WTC11 (cell line): ENCODE results near the gene RHBDL1. TPM values are rescaled to one million over a fixed set of nuclear protein-coding genes. Genes with fewer than 3 reads are reported as not detected.

Source experiments
- ATAC-seq: fragments of 200-7000 bp; cut with Tn5 transposase; 2 replicates; pipeline ENCODE4 v1.10.0; 2021; ENCODE audit warnings: mild to moderate bottlenecking, moderate library complexity
- CTCF ChIA-PET: fragments of 300-600 bp; sonication (Branson Sonifier 250); formaldehyde crosslinking; loops from one replicate; lab custom pipeline; 2021; ENCODE audit warnings: antibody characterized with exemption; lab: Charles Lee
- POLR2A ChIA-PET: fragments of 350-600 bp; sonication (Branson Sonifier 250); formaldehyde crosslinking; loops from one replicate; lab custom pipeline; 2021; ENCODE audit warnings: antibody characterized with exemption; lab: Charles Lee
- DNase-seq: peaks from one replicate; pipeline ENCODE4 v3.0.0; 2021; ENCODE audit warnings: low spot score
- H3K27ac Mint-ChIP-seq: 2 replicates; pipeline ENCODE4 v1.8.0; 2021; ENCODE audit warnings: mixed read lengths
- H3K27me3 Mint-ChIP-seq: 2 replicates; pipeline ENCODE4 v1.8.0; 2021; ENCODE audit warnings: low read depth, mild to moderate bottlenecking, moderate library complexity, mixed read lengths
- H3K36me3 Mint-ChIP-seq: 2 replicates; pipeline ENCODE4 v1.8.0; 2021; ENCODE audit warnings: mixed read lengths
- H3K4me1 Mint-ChIP-seq: 2 replicates; pipeline ENCODE4 v1.8.0; 2022; ENCODE audit warnings: mixed read lengths
- H3K4me3 Mint-ChIP-seq: 2 replicates; pipeline ENCODE4 v1.8.0; 2021; ENCODE audit warnings: mild to moderate bottlenecking, moderate library complexity, mixed read lengths
- H3K9me3 Mint-ChIP-seq: 2 replicates; pipeline ENCODE4 v1.8.0; 2021; ENCODE audit warnings: mixed read lengths
- ATF1 ChIP-seq: sonication (generic); formaldehyde crosslinking; IDR thresholded peaks from 2 replicates; pipeline ENCODE4 v1.8.1; 2023; ENCODE audit warnings: mild to moderate bottlenecking, moderate library complexity, missing genetic modification reagents
- HMGA2 ChIP-seq: fragments of 250-450 bp; sonication (Bioruptor Pico); IDR thresholded peaks from 2 replicates; pipeline ENCODE4 v1.4.0; 2021; ENCODE audit warnings: mild to moderate bottlenecking, moderate library complexity
- JAZF1 ChIP-seq: fragments of 250-450 bp; sonication (Bioruptor Pico); IDR thresholded peaks from 2 replicates; pipeline ENCODE4 v1.9.0; 2021; ENCODE audit warnings: moderate library complexity, mild to moderate bottlenecking, inconsistent platforms
- NFE2L1 ChIP-seq: sonication (generic); formaldehyde crosslinking; IDR thresholded peaks from 2 replicates; pipeline ENCODE4 v1.8.1; 2023; ENCODE audit warnings: missing genetic modification reagents
- NFYB ChIP-seq: sonication (generic); formaldehyde crosslinking; conservative IDR thresholded peaks from 2 replicates; pipeline ENCODE4 v1.8.0; 2022; ENCODE audit warnings: low read depth, missing genetic modification reagents
- NR1H2 ChIP-seq: sonication (generic); formaldehyde crosslinking; IDR thresholded peaks from 2 replicates; pipeline ENCODE4 v1.9.0; 2021; ENCODE audit warnings: mild to moderate bottlenecking, moderate library complexity, missing genetic modification reagents
- PRRX2 ChIP-seq: fragments of 250-450 bp; sonication (Bioruptor Pico); IDR thresholded peaks from 2 replicates; pipeline ENCODE4 v1.8.0; 2021; ENCODE audit warnings: mild to moderate bottlenecking
- RELA ChIP-seq: sonication (generic); formaldehyde crosslinking; IDR thresholded peaks from 2 replicates; pipeline ENCODE4 v1.8.1; 2022; ENCODE audit warnings: missing genetic modification reagents, mild to moderate bottlenecking, borderline replicate concordance
- STAT6 ChIP-seq: sonication (generic); formaldehyde crosslinking; conservative IDR thresholded peaks from 2 replicates; pipeline ENCODE4 v1.8.1; 2023; ENCODE audit warnings: mild to moderate bottlenecking, low read depth, missing genetic modification reagents, moderate library complexity
- TEAD4 ChIP-seq: sonication (generic); formaldehyde crosslinking; IDR thresholded peaks from 2 replicates; pipeline ENCODE4 v1.8.0; 2022; ENCODE audit warnings: mild to moderate bottlenecking, missing genetic modification reagents
- TP53 ChIP-seq: sonication (generic); formaldehyde crosslinking; IDR thresholded peaks from 2 replicates; pipeline ENCODE4 v1.8.1; 2023; ENCODE audit warnings: mild to moderate bottlenecking, missing genetic modification reagents
- USF1 ChIP-seq: sonication (generic); formaldehyde crosslinking; IDR thresholded peaks from 2 replicates; pipeline ENCODE4 v1.8.0; 2022; ENCODE audit warnings: mild to moderate bottlenecking, missing genetic modification reagents
- USF2 ChIP-seq: sonication (generic); formaldehyde crosslinking; IDR thresholded peaks from 2 replicates; pipeline ENCODE4 v1.8.1; 2023; ENCODE audit warnings: mild to moderate bottlenecking, missing genetic modification reagents, moderate library complexity
- ZBTB43 ChIP-seq: sonication (generic); formaldehyde crosslinking; IDR thresholded peaks from 2 replicates; pipeline ENCODE4 v1.8.1; 2023; ENCODE audit warnings: mild to moderate bottlenecking, missing genetic modification reagents
- ZMAT4 ChIP-seq: fragments of 250-450 bp; sonication (Bioruptor Pico); IDR thresholded peaks from 2 replicates; pipeline ENCODE4 v1.9.0; 2021; ENCODE audit warnings: mild to moderate bottlenecking
- ZNF138 ChIP-seq: sonication (generic); formaldehyde crosslinking; conservative IDR thresholded peaks from 2 replicates; pipeline ENCODE4 v1.8.1; 2022; ENCODE audit warnings: mild to moderate bottlenecking, moderate library complexity, missing genetic modification reagents
- ZNF281 ChIP-seq: sonication (generic); formaldehyde crosslinking; IDR thresholded peaks from 2 replicates; pipeline ENCODE4 v1.8.0; 2023; ENCODE audit warnings: mild to moderate bottlenecking, missing genetic modification reagents
- total RNA-seq: library from RNA; stranded (reverse); gene quantifications from 3 replicates; pipeline ENCODE4 v1.2.3, GENCODE V29; 2021

The RHBDL1 gene
- total RNA-seq, 1 experiment from 2014 or later = 8.2 TPM

- Mint-ChIP-seq H3K27me3 (peaks cover 2% of the 10 kb centered on the region; the same call in 1 of the 2 replicates), H3K4me1 (peaks cover 2% of the 10 kb centered on the region), H3K27ac (no peak overlapping the region), H3K4me3 (no peak overlapping the region), H3K9me3 (no peaks in the 10 kb centered on the region), H3K36me3 (no peaks in the 10 kb centered on the region; the same call in 1 of the 2 replicates)
- ChIA-PET CTCF (interaction anchor here (1.8 to 6.9 kb wide), 2 partner anchors 11 to 15 kb away, joined by 8 to 90 read pairs; partner anchors contain the start of genes CIAO3 and METRN), POLR2A (interaction anchor here (0.6 to 1.1 kb wide), 2 partner anchors 9 to 14 kb away, joined by 3 to 5 read pairs; no protein-coding TSS in a partner anchor)
- ATAC-seq (no peak), DNase-seq (no peak)
- TF ChIP-seq ZMAT4 (CRISPR knock-in tag) = no peak
- TF ChIP-seq STAT6 = no peak
- no peak for TF ChIP-seq ATF1 (CRISPR knock-in tag)
- no peak for TF ChIP-seq ZBTB43 (CRISPR knock-in tag)
- no peak for TF ChIP-seq NFE2L1 (CRISPR knock-in tag)
- no peak for TF ChIP-seq NR1H2
- no peak for TF ChIP-seq USF1 (CRISPR knock-in tag)
- TF ChIP-seq PRRX2 (CRISPR knock-in tag) = no peak
- TF ChIP-seq, all 79 proteins: peak for 0
Observed at GRCh38 chr16:725041-725376, 49.5 kb downstream of the RHBDL1 start.

- no peaks in the 10 kb centered on the region for H3K4me1 Mint-ChIP-seq
- H3K27me3 Mint-ChIP-seq = peaks cover 2% of the 10 kb centered on the region; the same call in 1 of the 2 replicates
- DNase-seq = no peak
- TF ChIP-seq RELA (CRISPR knock-in tag) = no peak
- TF ChIP-seq ZNF138 (CRISPR knock-in tag) = 0 out of 2 replicates have a peak, but pooled peaks have one; percentile 45
- TF ChIP-seq, all 79 proteins: peak for 1
- H3K4me3 Mint-ChIP-seq = peak overlapping the region; percentile 69; the same call in 1 of the 2 replicates
- ATAC-seq = no peak
- no peaks in the 10 kb centered on the region; the same call in 1 of the 2 replicates for H3K36me3 Mint-ChIP-seq
- no peaks in the 10 kb centered on the region for H3K9me3 Mint-ChIP-seq
- ChIA-PET CTCF (interaction anchor here (1.0 to 6.9 kb wide), 8 partner anchors 11 to 65 kb away, joined by 3 to 90 read pairs (median 5); partner anchors contain the start of genes CHTF18, CIAO3, METRN and RPUSD1), POLR2A (interaction anchor here (1.1 kb wide), 1 partner anchor 9 kb away, joined by 5 read pairs; no protein-coding TSS in a partner anchor)
- H3K27ac Mint-ChIP-seq = no peak overlapping the region
Observed at GRCh38 chr16:725463-726187, 50.2 kb downstream of the RHBDL1 start.

- H3K36me3 Mint-ChIP-seq = no peaks in the 10 kb centered on the region; the same call in 1 of the 2 replicates
- no peaks in the 10 kb centered on the region for H3K4me1 Mint-ChIP-seq
- DNase-seq = no peak
- no peaks in the 10 kb centered on the region for H3K9me3 Mint-ChIP-seq
- H3K27me3 Mint-ChIP-seq = peaks cover 2% of the 10 kb centered on the region; the same call in 1 of the 2 replicates
- peak overlapping the region; percentile 69 for H3K4me3 Mint-ChIP-seq
- ATAC-seq = no peak
- CTCF ChIA-PET = interaction anchor here (0.7 to 6.9 kb wide), 9 partner anchors 10 to 66 kb away, joined by 3 to 90 read pairs (median 5); partner anchors contain the start of genes CHTF18, CIAO3, METRN and RPUSD1
- TF ChIP-seq JAZF1 (CRISPR knock-in tag) (no peak), TEAD4 (no peak), ZNF281 (no peak), NFYB (CRISPR knock-in tag) (no peak), USF2 (CRISPR knock-in tag) (no peak), TP53 (CRISPR knock-in tag) (no peak), HMGA2 (CRISPR knock-in tag) (no peak)
- POLR2A ChIA-PET = interaction anchor here (1.1 kb wide), 1 partner anchor 10 kb away, joined by 5 read pairs; no protein-coding TSS in a partner anchor
- no peak overlapping the region for H3K27ac Mint-ChIP-seq
Observed at GRCh38 chr16:726188-726437, 50.6 kb downstream of the RHBDL1 start.
